ENCODE results near the gene HIPK2.

GRCh38 chr7:139587535-139587934 lies 190.3 kb downstream of the HIPK2 start:
- TF ChIP-seq, protein P1, sequence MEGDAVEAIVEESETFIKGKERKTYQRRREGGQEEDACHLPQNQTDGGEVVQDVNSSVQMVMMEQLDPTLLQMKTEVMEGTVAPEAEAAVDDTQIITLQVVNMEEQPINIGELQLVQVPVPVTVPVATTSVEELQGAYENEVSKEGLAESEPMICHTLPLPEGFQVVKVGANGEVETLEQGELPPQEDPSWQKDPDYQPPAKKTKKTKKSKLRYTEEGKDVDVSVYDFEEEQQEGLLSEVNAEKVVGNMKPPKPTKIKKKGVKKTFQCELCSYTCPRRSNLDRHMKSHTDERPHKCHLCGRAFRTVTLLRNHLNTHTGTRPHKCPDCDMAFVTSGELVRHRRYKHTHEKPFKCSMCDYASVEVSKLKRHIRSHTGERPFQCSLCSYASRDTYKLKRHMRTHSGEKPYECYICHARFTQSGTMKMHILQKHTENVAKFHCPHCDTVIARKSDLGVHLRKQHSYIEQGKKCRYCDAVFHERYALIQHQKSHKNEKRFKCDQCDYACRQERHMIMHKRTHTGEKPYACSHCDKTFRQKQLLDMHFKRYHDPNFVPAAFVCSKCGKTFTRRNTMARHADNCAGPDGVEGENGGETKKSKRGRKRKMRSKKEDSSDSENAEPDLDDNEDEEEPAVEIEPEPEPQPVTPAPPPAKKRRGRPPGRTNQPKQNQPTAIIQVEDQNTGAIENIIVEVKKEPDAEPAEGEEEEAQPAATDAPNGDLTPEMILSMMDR (conservative IDR thresholded peaks at IDR 0.05; ENCODE audit: low read depth, low read length) = no peak
- TF ChIP-seq EZH2 (IDR thresholded peaks at IDR 0.05; ENCODE audit: borderline replicate concordance, low read depth, low read length, poor library complexity, severe bottlenecking) = no peak
